ENCODE results near the gene ZNF71. TPM values are rescaled to one million over a fixed set of nuclear protein-coding genes. Genes with fewer than 3 reads are reported as not detected.
"Not testable (repeated sequence)": the region's sequence is repeated elsewhere in the genome, so short reads cannot be mapped to it uniquely, and the experiment has no call there.

The ZNF71 gene
- total RNA-seq, 2 donors from 2014 or later: 6.9 to 9.8 TPM

DNA sequence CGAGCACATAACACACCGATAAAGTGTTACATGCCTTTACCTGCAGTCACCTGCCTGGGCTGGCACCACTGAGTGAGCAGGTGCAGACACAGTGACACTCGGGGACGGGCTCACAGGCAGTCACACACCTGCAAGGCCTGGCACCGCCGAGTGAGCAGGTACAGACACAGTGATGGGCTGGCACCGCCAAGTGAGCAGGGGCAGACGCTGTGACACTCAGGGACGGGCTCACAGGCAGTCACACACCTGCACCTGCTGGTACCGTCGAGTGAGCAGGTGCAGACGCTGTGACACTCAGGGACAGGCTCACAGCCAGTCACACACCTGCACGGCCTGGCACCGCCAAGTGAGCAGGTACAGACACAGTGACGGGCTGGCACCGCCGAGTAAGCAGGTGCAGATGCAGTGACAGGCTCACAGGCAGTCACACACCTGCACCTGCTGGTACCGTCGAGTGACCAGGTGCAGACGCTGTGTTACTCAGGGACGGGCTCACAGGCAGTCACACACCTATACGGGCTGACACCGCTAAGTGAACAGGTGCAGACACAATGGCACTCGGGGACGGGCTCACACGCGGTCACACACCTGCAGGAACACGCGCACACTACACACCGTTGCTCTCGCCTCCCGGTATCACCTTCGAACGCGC lies 76.0 kb downstream of the ZNF71 start:
- no peaks in the 10 kb centered on the region for H3K9me3 ChIP-seq
- H3K27ac ChIP-seq: peak overlapping the region; percentile 21 to 68
- no peaks in the 10 kb centered on the region for H3K27me3 ChIP-seq
- peak overlapping the region; percentile 71 to 74 for H3K4me3 ChIP-seq
- H3K36me3 ChIP-seq: no peaks in the 10 kb centered on the region
- TF ChIP-seq, protein P1, sequence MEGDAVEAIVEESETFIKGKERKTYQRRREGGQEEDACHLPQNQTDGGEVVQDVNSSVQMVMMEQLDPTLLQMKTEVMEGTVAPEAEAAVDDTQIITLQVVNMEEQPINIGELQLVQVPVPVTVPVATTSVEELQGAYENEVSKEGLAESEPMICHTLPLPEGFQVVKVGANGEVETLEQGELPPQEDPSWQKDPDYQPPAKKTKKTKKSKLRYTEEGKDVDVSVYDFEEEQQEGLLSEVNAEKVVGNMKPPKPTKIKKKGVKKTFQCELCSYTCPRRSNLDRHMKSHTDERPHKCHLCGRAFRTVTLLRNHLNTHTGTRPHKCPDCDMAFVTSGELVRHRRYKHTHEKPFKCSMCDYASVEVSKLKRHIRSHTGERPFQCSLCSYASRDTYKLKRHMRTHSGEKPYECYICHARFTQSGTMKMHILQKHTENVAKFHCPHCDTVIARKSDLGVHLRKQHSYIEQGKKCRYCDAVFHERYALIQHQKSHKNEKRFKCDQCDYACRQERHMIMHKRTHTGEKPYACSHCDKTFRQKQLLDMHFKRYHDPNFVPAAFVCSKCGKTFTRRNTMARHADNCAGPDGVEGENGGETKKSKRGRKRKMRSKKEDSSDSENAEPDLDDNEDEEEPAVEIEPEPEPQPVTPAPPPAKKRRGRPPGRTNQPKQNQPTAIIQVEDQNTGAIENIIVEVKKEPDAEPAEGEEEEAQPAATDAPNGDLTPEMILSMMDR (IDR thresholded peaks at IDR 0.05): no peak
- H3K4me1 ChIP-seq: peaks cover 0 to 13% of the 10 kb centered on the region in 2 donors
- no peak for DNase-seq (ENCODE audit: low spot score)

DNA sequence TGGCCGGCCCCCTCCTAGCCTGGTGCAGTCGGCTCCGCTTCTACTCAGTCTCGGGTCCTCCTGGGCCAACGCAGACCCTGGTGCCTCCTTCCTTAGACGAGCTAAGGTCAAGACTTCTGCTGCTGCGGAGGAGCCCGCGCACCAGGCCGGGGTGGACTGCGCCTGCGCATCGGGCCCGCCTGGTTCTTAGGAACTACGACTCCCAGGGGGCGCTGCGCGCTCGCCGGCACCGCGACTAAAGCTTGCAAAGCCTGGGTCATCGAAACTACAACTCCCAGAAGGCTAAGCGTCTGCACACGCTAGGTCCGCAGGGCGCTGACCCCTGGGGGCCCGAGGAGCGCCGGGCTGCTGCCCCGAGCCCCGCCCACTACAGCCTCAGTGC lies 76.5 kb downstream of the ZNF71 start, which contains the start of gene ZNF835:
Gene ZNF835, minus strand, starts transcription at position 145 of the 382 bp plus-strand sequence. CDS start 6,559 bp downstream, outside the sequence.
- Histone ChIP-seq H3K27me3 (no peaks in the 10 kb centered on the region), H3K4me1 (peaks cover 0 to 13% of the 10 kb centered on the region in 2 donors), H3K27ac (peak within 1 kb of the TSS; percentile 21 to 68), H3K9me3 (no peaks in the 10 kb centered on the region), H3K36me3 (no peaks in the 10 kb centered on the region), H3K4me3 (peak within 1 kb of the TSS; percentile 71 to 74)
- TF ChIP-seq, protein P1 (IDR thresholded peaks at IDR 0.05): peak; percentile 18 to 48
- DNase-seq (ENCODE audit: low spot score): peak; percentile 93

GRCh38 chr19:56672610-56673009 lies 77.5 kb downstream of the ZNF71 start:
- DNase-seq (ENCODE audit: low spot score): peak; percentile 70
- not testable (repeated sequence) for H3K27ac ChIP-seq

More at GRCh38 chr19:56672610-56673009, 77.5 kb downstream of the ZNF71 start:
- not testable (repeated sequence) for H3K9me3 ChIP-seq, H3K4me3 ChIP-seq, H3K27me3 ChIP-seq, H3K36me3 ChIP-seq
- peaks cover 0 to 13% of the 10 kb centered on the region in 2 donors for H3K4me1 ChIP-seq

Other genes starting within 250 kb of the ZNF71 start
- 1 to 10 TPM; 3.9 to 6.2 TPM for gene ZNF582, start 201.8 kb upstream of the ZNF71 start, total RNA-seq
- gene ZNF583, start 191.0 kb upstream of the ZNF71 start, total RNA-seq: 1 to 10 TPM; 2.3 to 6.4 TPM
- 1 to 10 TPM; 3.5 to 5.3 TPM for gene ZNF667, start 118.0 kb upstream of the ZNF71 start, total RNA-seq
- 1 to 10 TPM; 2.1 to 2.3 TPM for gene ZNF471, start 87.4 kb upstream of the ZNF71 start, total RNA-seq
- 1 to 10 TPM; 4.0 to 4.6 TPM for gene ZFP28, start 56.4 kb upstream of the ZNF71 start, total RNA-seq
- 1 to 10 TPM; 1.9 to 2.5 TPM for gene ZNF470, start 27.8 kb upstream of the ZNF71 start, total RNA-seq
- not detected for gene SMIM17, start 47.9 kb downstream of the ZNF71 start, total RNA-seq
- 10 to 100 TPM in 1 of 2 donors, 1 to 10 TPM in 1; 6.5 to 12.8 TPM for gene ZNF835, start 76.5 kb downstream of the ZNF71 start, total RNA-seq
- 1 to 10 TPM; 4.8 to 8.3 TPM for gene PEG3, start 245.4 kb downstream of the ZNF71 start, total RNA-seq
- gene ZIM2, start 245.4 kb downstream of the ZNF71 start, total RNA-seq: not detected